GM08714 (cell line): ENCODE results near the gene SLIT3.

Experiments used
- H3K4me3 ChIP-seq: fragments of 200-500 bp; sonication (Bioruptor generic); 2 replicates; pipeline ENCODE4 v1.5.1; 2014; ENCODE audit warnings: mild to moderate bottlenecking, low read length, inconsistent platforms
- ZNF274 ChIP-seq: IDR thresholded peaks from 2 replicates; pipeline ENCODE4 v1.6.1; 2012; ENCODE audit warnings: mild to moderate bottlenecking, low read depth, low read length

Gene SLIT3

GRCh38 chr5:169289520-169289919, 11.4 kb downstream of the SLIT3 start:
- no peak for TF ChIP-seq ZNF274
- no peak overlapping the region for H3K4me3 ChIP-seq

- TF ChIP-seq ZNF274, result no peak
- no peak overlapping the region for H3K4me3 ChIP-seq
Observed at GRCh38 chr5:169288066-169288930, 12.6 kb downstream of the SLIT3 start.

GRCh38 chr5:169287529-169287928, 13.4 kb downstream of the SLIT3 start:
- H3K4me3 ChIP-seq, result no peak overlapping the region
- TF ChIP-seq ZNF274, result no peak

- no peak overlapping the region for H3K4me3 ChIP-seq
- TF ChIP-seq ZNF274, result no peak
Observed at GRCh38 chr5:169286572-169287300, 14.2 kb downstream of the SLIT3 start.

GRCh38 chr5:169283887-169284286, 17.1 kb downstream of the SLIT3 start:
- no peak overlapping the region for H3K4me3 ChIP-seq
- no peak for TF ChIP-seq ZNF274

GRCh38 chr5:169281625-169282024, 19.3 kb downstream of the SLIT3 start:
- TF ChIP-seq ZNF274, result no peak

GRCh38 chr5:169280696-169281095, 20.2 kb downstream of the SLIT3 start:
- no peak overlapping the region for H3K4me3 ChIP-seq
- no peak for TF ChIP-seq ZNF274

More at GRCh38 chr5:169281625-169282024, 19.3 kb downstream of the SLIT3 start:
- no peak overlapping the region for H3K4me3 ChIP-seq

GRCh38 chr5:169280286-169280685, 20.7 kb downstream of the SLIT3 start:
- no peak for TF ChIP-seq ZNF274

GRCh38 chr5:169279125-169279524, 21.8 kb downstream of the SLIT3 start:
- H3K4me3 ChIP-seq, result no peak overlapping the region
- no peak for TF ChIP-seq ZNF274

More at GRCh38 chr5:169280286-169280685, 20.7 kb downstream of the SLIT3 start:
- no peak overlapping the region for H3K4me3 ChIP-seq

GRCh38 chr5:169273881-169274280, 27.1 kb downstream of the SLIT3 start:
- H3K4me3 ChIP-seq, result no peak overlapping the region
- no peak for TF ChIP-seq ZNF274

GRCh38 chr5:169273451-169273850, 27.5 kb downstream of the SLIT3 start:
- H3K4me3 ChIP-seq, result no peak overlapping the region
- no peak for TF ChIP-seq ZNF274

GRCh38 chr5:169272731-169273427, 28.1 kb downstream of the SLIT3 start:
- TF ChIP-seq ZNF274, result no peak
- H3K4me3 ChIP-seq, result no peak overlapping the region

- H3K4me3 ChIP-seq, result no peak overlapping the region
Observed at GRCh38 chr5:169272111-169272510, 28.8 kb downstream of the SLIT3 start.

GRCh38 chr5:169270827-169271226, 30.1 kb downstream of the SLIT3 start:
- no peak overlapping the region for H3K4me3 ChIP-seq
- no peak for TF ChIP-seq ZNF274

More at GRCh38 chr5:169272111-169272510, 28.8 kb downstream of the SLIT3 start:
- TF ChIP-seq ZNF274, result no peak

- TF ChIP-seq ZNF274, result no peak
- H3K4me3 ChIP-seq, result no peak overlapping the region
Observed at GRCh38 chr5:169268019-169268418, 32.9 kb downstream of the SLIT3 start.
